K562 (cell line): ENCODE measurements around the gene LRRC47.

Experiments used
- BRD4 ChIP-seq: fragments of 200-600 bp; sonication (generic); IDR thresholded peaks from 2 replicates; pipeline ENCODE4 v1.6.1; 2017; ENCODE audit warnings: inconsistent platforms
- CTCF ChIP-seq, 3 experiments: IDR thresholded peaks in 2 of 3; conservative IDR thresholded peaks in 1 of 3; 2 replicates each; pipeline ENCODE4 v1.5.1; 2011 to 2012; ENCODE audit warnings: low read length in 3 of 3, mild to moderate bottlenecking in 3 of 3, control low read depth in 2 of 3, improper control_type of control experiment in 1 of 3, inconsistent platforms in 1 of 3, low read depth in 1 of 3, mixed read lengths in 1 of 3, moderate library complexity in 1 of 3; ENCODE audit not compliant: insufficient read depth in 2 of 3
- HCFC1 ChIP-seq: IDR thresholded peaks from 2 replicates; pipeline ENCODE4 v1.6.1; 2012; ENCODE audit warnings: low read depth, low read length, improper control_type of control experiment
- SMAD1 ChIP-seq: fragments of 150-350 bp; IDR thresholded peaks from 2 replicates; pipeline ENCODE4 v1.6.1; 2014; ENCODE audit warnings: low read length, low read depth; ENCODE audit not compliant: partially characterized antibody
- TARDBP ChIP-seq: fragments of 450-650 bp; IDR thresholded peaks from 2 replicates; pipeline ENCODE4 v1.6.1; 2016
- TBP ChIP-seq: optimal IDR thresholded peaks from 2 replicates; pipeline ENCODE3; 2011; ENCODE audit warnings: low read depth, low read length, improper control_type of control experiment
- ZBED1 ChIP-seq: IDR thresholded peaks from 2 replicates; pipeline ENCODE4 v1.6.1; 2014
- TF ChIP-seq, protein P1 (sequence below): fragments of 250-450 bp; sonication (Bioruptor Pico); IDR thresholded peaks from 2 replicates; pipeline ENCODE4 v1.8.0; 2022; ENCODE audit warnings: moderate library complexity, mild to moderate bottlenecking, inconsistent platforms
- TF ChIP-seq, protein P2 (sequence below), 2 experiments: fragments of 450-650 bp; formaldehyde crosslinking in 1 of 2; IDR thresholded peaks; 2 replicates each; pipeline versions ENCODE4 v1.4.0 to v1.6.1; 2014 to 2020; ENCODE audit warnings: mild to moderate bottlenecking in 2 of 2, borderline replicate concordance in 1 of 2, low read depth in 1 of 2

- TF ChIP-seq, protein P1, sequence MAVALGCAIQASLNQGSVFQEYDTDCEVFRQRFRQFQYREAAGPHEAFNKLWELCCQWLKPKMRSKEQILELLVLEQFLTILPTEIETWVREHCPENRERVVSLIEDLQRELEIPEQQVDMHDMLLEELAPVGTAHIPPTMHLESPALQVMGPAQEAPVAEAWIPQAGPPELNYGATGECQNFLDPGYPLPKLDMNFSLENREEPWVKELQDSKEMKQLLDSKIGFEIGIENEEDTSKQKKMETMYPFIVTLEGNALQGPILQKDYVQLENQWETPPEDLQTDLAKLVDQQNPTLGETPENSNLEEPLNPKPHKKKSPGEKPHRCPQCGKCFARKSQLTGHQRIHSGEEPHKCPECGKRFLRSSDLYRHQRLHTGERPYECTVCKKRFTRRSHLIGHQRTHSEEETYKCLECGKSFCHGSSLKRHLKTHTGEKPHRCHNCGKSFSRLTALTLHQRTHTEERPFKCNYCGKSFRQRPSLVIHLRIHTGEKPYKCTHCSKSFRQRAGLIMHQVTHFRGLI (CRISPR knock-in tag): no peak
- TF ChIP-seq TARDBP (no peak), CTCF (IDR thresholded peaks at IDR 0.05 in 2 of 3, conservative IDR thresholded peaks at IDR 0.05 in 1 of 3; ENCODE audit: insufficient read depth in 2 of 3, low read depth in 1 of 3, low read length in 3 of 3) (no peak), SMAD1 (no peak), ZBED1 (no peak), BRD4 (no peak), HCFC1 (no peak), TBP (no peak)
- TF ChIP-seq, protein P2, sequence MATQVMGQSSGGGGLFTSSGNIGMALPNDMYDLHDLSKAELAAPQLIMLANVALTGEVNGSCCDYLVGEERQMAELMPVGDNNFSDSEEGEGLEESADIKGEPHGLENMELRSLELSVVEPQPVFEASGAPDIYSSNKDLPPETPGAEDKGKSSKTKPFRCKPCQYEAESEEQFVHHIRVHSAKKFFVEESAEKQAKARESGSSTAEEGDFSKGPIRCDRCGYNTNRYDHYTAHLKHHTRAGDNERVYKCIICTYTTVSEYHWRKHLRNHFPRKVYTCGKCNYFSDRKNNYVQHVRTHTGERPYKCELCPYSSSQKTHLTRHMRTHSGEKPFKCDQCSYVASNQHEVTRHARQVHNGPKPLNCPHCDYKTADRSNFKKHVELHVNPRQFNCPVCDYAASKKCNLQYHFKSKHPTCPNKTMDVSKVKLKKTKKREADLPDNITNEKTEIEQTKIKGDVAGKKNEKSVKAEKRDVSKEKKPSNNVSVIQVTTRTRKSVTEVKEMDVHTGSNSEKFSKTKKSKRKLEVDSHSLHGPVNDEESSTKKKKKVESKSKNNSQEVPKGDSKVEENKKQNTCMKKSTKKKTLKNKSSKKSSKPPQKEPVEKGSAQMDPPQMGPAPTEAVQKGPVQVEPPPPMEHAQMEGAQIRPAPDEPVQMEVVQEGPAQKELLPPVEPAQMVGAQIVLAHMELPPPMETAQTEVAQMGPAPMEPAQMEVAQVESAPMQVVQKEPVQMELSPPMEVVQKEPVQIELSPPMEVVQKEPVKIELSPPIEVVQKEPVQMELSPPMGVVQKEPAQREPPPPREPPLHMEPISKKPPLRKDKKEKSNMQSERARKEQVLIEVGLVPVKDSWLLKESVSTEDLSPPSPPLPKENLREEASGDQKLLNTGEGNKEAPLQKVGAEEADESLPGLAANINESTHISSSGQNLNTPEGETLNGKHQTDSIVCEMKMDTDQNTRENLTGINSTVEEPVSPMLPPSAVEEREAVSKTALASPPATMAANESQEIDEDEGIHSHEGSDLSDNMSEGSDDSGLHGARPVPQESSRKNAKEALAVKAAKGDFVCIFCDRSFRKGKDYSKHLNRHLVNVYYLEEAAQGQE (IDR thresholded peaks at IDR 0.05; ENCODE audit: borderline replicate concordance): no peak
- TF ChIP-seq, protein P2 (CRISPR knock-in tag; IDR thresholded peaks at IDR 0.05; ENCODE audit: low read depth): no peak
Observed at GRCh38 chr1:3838788-3839187, 42.5 kb upstream of the LRRC47 start.
